ENCODE data around the gene CELA1. TPM values are rescaled to one million over a fixed set of nuclear protein-coding genes. Genes with fewer than 3 reads are reported as not detected.

The CELA1 gene
- total and polyA plus RNA-seq, 10 of the 15 experiments (the other 5 are each of a cell fraction or from before 2014, with no cell fraction given), result not detected

DNA sequence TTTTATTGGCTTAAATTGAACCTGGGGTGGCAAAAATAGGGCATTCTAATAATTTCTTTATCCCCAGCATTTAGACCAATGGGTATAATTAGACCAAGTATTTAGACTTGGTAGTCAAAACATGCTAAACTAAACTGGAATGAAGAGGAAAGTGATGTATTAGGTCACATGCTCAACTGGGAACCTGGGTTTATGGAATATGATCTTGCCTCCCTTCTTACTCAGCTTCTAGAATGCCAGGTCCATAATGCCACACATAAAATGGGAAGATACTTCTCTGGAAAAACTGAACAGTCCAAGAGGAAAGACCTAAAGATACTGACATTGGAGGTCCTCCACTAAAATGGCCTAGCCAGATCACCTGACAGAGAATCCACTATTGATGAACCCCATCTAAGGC is 16.3 kb downstream of the CELA1 start (continued):
- no peak for TF ChIP-seq EP300 (IDR thresholded peaks at IDR 0.05; ENCODE audit: borderline replicate concordance in 1 of 2, control insufficient read depth in 1 of 2, low read depth in 2 of 2, low read length in 2 of 2)
- TF ChIP-seq CEBPB (IDR thresholded peaks at IDR 0.05; ENCODE audit: borderline replicate concordance in 1 of 2, low read depth in 2 of 2, low read length in 2 of 2), result no peak
- TF ChIP-seq, protein P1, sequence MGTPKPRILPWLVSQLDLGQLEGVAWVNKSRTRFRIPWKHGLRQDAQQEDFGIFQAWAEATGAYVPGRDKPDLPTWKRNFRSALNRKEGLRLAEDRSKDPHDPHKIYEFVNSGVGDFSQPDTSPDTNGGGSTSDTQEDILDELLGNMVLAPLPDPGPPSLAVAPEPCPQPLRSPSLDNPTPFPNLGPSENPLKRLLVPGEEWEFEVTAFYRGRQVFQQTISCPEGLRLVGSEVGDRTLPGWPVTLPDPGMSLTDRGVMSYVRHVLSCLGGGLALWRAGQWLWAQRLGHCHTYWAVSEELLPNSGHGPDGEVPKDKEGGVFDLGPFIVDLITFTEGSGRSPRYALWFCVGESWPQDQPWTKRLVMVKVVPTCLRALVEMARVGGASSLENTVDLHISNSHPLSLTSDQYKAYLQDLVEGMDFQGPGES (IDR thresholded peaks at IDR 0.05), result no peak
- TF ChIP-seq, protein P2, sequence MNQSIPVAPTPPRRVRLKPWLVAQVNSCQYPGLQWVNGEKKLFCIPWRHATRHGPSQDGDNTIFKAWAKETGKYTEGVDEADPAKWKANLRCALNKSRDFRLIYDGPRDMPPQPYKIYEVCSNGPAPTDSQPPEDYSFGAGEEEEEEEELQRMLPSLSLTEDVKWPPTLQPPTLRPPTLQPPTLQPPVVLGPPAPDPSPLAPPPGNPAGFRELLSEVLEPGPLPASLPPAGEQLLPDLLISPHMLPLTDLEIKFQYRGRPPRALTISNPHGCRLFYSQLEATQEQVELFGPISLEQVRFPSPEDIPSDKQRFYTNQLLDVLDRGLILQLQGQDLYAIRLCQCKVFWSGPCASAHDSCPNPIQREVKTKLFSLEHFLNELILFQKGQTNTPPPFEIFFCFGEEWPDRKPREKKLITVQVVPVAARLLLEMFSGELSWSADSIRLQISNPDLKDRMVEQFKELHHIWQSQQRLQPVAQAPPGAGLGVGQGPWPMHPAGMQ (IDR thresholded peaks at IDR 0.05; ENCODE audit: borderline replicate concordance), result no peak

DNA sequence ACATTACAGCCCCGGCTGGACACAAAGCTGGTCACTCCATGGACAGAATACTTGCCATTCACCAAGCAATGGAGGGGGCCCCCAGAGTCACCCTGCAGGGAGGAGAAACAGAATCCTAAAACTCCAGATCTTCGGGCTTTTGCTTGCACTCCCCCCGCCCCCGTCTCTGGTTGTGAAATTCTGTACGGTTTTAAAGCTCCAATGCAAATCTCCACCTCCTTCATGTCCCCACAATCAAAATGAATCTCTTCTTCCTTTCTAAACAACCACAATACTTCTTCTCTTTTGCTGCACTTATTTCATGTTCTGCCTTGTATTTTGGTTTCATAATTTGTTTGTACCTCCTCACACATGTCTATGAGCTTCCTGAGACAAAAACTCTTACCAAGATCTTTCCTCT is 16.7 kb downstream of the CELA1 start:
- WGBS (ENCODE audit: insufficient coverage, insufficient replicate concordance, low lambda C conversion rate, missing lambda C conversion rate), result 10% methylated on average over 5 of the region's 5 CpGs
- DNase-seq (ENCODE audit: low read depth, low spot score) (no peak), FAIRE-seq (peak; percentile 57), ATAC-seq (no peak)
- POLR2A ChIA-PET, result no interaction called here
- Histone ChIP-seq H3K27ac (ENCODE audit: control insufficient read depth, insufficient read depth) (no peak overlapping the region), H3K27me3 (replicated peaks in 1 of 2; ENCODE audit: control insufficient read depth in 2 of 2, insufficient read depth in 2 of 2, low read length in 1 of 2) (no peaks in the 10 kb centered on the region), H3K36me3 (ENCODE audit: control insufficient read depth in 2 of 2, insufficient read depth in 2 of 2, low read length in 1 of 2) (no peaks in the 10 kb centered on the region), H2AFZ (ENCODE audit: control insufficient read depth, low read depth, low read length) (peak overlapping the region; percentile 48), H3K4me3 (no peak overlapping the region), H3K4me2 (ENCODE audit: control insufficient read depth, insufficient read depth) (peak overlapping the region; percentile 59), H3K9ac (ENCODE audit: control insufficient read depth, insufficient read depth, low read length) (no peak overlapping the region), H4K20me1 (ENCODE audit: control insufficient read depth, insufficient read depth) (no peaks in the 10 kb centered on the region), H3K9me3 (replicated peaks; ENCODE audit: control insufficient read depth, insufficient read depth, low read length) (no peaks in the 10 kb centered on the region), H3K4me1 (ENCODE audit: control insufficient read depth, insufficient read depth, low read length) (peaks cover 34% of the 10 kb centered on the region), H3K79me2 (ENCODE audit: control insufficient read depth, insufficient read depth, low read length) (no peaks in the 10 kb centered on the region)
- SMC1A ChIA-PET (ENCODE audit: uncharacterized antibody, unreplicated experiment), result interaction anchor here (0.7 to 1.2 kb wide), 2 partner anchors 11 to 16 kb away, joined by 4 to 5 read pairs; no protein-coding TSS in a partner anchor
- CTCF ChIA-PET, result interaction anchor here (4.9 kb wide), 1 partner anchor 11 kb away, joined by 27 read pairs; no protein-coding TSS in a partner anchor
- BruUV-seq (replicated peaks), result no TSS peak
- in situ Hi-C loops (cut with MboI) (no loop called here), intact Hi-C loops (cut with micrococcal nuclease; ENCODE audit: unreplicated experiment) (loop anchor here (10.0 kb wide), 1 partner anchor 565 kb away; the partner anchor contains the start of gene ATF1)
- RAD21 ChIA-PET (ENCODE audit: unreplicated experiment), result interaction anchor here (0.6 kb wide), 1 partner anchor 473 kb away, joined by 3 read pairs; no protein-coding TSS in a partner anchor
- no peak for TF ChIP-seq SREBF1 (IDR thresholded peaks at IDR 0.05; ENCODE audit: low read length)
- TF ChIP-seq MTA2 (IDR thresholded peaks at IDR 0.05; ENCODE audit: low read depth), result no peak
- no peak for TF ChIP-seq NFIC (IDR thresholded peaks at IDR 0.05; ENCODE audit: low read depth, low read length)
- TF ChIP-seq ZBED1 (IDR thresholded peaks at IDR 0.05; ENCODE audit: borderline replicate concordance), result no peak
- TF ChIP-seq, protein P3, sequence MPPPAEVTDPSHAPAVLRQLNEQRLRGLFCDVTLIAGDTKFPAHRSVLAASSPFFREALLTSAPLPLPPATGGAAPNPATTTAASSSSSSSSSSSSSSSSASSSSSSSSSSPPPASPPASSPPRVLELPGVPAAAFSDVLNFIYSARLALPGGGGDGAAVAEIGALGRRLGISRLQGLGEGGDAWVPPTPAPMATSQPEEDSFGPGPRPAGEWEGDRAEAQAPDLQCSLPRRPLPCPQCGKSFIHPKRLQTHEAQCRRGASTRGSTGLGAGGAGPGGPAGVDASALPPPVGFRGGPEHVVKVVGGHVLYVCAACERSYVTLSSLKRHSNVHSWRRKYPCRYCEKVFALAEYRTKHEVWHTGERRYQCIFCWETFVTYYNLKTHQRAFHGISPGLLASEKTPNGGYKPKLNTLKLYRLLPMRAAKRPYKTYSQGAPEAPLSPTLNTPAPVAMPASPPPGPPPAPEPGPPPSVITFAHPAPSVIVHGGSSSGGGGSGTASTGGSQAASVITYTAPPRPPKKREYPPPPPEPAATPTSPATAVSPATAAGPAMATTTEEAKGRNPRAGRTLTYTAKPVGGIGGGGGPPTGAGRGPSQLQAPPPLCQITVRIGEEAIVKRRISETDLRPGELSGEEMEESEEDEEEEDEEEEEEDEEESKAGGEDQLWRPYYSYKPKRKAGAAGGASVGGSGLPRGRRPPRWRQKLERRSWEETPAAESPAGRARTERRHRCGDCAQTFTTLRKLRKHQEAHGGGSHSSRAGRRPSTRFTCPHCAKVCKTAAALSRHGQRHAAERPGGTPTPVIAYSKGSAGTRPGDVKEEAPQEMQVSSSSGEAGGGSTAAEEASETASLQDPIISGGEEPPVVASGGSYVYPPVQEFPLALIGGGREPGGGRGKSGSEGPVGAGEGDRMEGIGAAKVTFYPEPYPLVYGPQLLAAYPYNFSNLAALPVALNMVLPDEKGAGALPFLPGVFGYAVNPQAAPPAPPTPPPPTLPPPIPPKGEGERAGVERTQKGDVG (CRISPR knock-in tag; IDR thresholded peaks at IDR 0.05), result no peak
- TF ChIP-seq JUNB (IDR thresholded peaks at IDR 0.05), result no peak
- TF ChIP-seq SMC3 (IDR thresholded peaks at IDR 0.05; ENCODE audit: borderline replicate concordance, low read length), result no peak
- TF ChIP-seq, protein P1 (IDR thresholded peaks at IDR 0.05), result no peak
- no peak for TF ChIP-seq HCFC1 (IDR thresholded peaks at IDR 0.05; ENCODE audit: low read length)
- TF ChIP-seq, protein P4, sequence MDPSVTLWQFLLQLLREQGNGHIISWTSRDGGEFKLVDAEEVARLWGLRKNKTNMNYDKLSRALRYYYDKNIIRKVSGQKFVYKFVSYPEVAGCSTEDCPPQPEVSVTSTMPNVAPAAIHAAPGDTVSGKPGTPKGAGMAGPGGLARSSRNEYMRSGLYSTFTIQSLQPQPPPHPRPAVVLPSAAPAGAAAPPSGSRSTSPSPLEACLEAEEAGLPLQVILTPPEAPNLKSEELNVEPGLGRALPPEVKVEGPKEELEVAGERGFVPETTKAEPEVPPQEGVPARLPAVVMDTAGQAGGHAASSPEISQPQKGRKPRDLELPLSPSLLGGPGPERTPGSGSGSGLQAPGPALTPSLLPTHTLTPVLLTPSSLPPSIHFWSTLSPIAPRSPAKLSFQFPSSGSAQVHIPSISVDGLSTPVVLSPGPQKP (IDR thresholded peaks at IDR 0.05; ENCODE audit: low read depth, low read length), result no peak
